ENCODE data around the gene INSIG2.

Gene INSIG2

GRCh38 chr2:118098307-118099030, 10.2 kb downstream of the INSIG2 start:
- no peak for DNase-seq
- TF ChIP-seq POLR2A (IDR thresholded peaks at IDR 0.05; ENCODE audit: low read length): no peak
- TF ChIP-seq GATA1 (IDR thresholded peaks at IDR 0.05; ENCODE audit: low read depth, low read length): no peak

- DNase-seq: no peak
- no peak for TF ChIP-seq POLR2A (IDR thresholded peaks at IDR 0.05; ENCODE audit: low read length)
- no peak for TF ChIP-seq GATA1 (IDR thresholded peaks at IDR 0.05; ENCODE audit: low read depth, low read length)
These were observed 14.3 kb downstream of the INSIG2 start for GRCh38 chr2:118102433-118103082.

- TF ChIP-seq GATA1 (IDR thresholded peaks at IDR 0.05; ENCODE audit: low read depth, low read length) (no peak), POLR2A (IDR thresholded peaks at IDR 0.05; ENCODE audit: low read length) (no peak)
- no peak for DNase-seq
These were observed 16.0 kb downstream of the INSIG2 start for GRCh38 chr2:118103951-118104940.

GRCh38 chr2:118105497-118105896, 17.2 kb downstream of the INSIG2 start:
- TF ChIP-seq GATA1 (IDR thresholded peaks at IDR 0.05; ENCODE audit: low read depth, low read length) (no peak), POLR2A (IDR thresholded peaks at IDR 0.05; ENCODE audit: low read length) (no peak)
- DNase-seq: no peak

- DNase-seq: no peak
- TF ChIP-seq GATA1 (IDR thresholded peaks at IDR 0.05; ENCODE audit: low read depth, low read length): no peak
- TF ChIP-seq POLR2A (IDR thresholded peaks at IDR 0.05; ENCODE audit: low read length): no peak
These were observed 18.7 kb downstream of the INSIG2 start for GRCh38 chr2:118106926-118107325.

- DNase-seq: no peak
- TF ChIP-seq GATA1 (IDR thresholded peaks at IDR 0.05; ENCODE audit: low read depth, low read length) (no peak), POLR2A (IDR thresholded peaks at IDR 0.05; ENCODE audit: low read length) (no peak)
These were observed 22.0 kb downstream of the INSIG2 start for GRCh38 chr2:118110310-118110709.

- no peak for DNase-seq
- TF ChIP-seq GATA1 (IDR thresholded peaks at IDR 0.05; ENCODE audit: low read depth, low read length) (no peak), POLR2A (IDR thresholded peaks at IDR 0.05; ENCODE audit: low read length) (no peak)
These were observed 22.7 kb downstream of the INSIG2 start for GRCh38 chr2:118110991-118111390.

GRCh38 chr2:118112771-118113334, 24.6 kb downstream of the INSIG2 start:
- TF ChIP-seq POLR2A (IDR thresholded peaks at IDR 0.05; ENCODE audit: low read length) (no peak), GATA1 (IDR thresholded peaks at IDR 0.05; ENCODE audit: low read depth, low read length) (no peak)
- DNase-seq: no peak

- no peak for DNase-seq
- TF ChIP-seq GATA1 (IDR thresholded peaks at IDR 0.05; ENCODE audit: low read depth, low read length) (no peak), POLR2A (IDR thresholded peaks at IDR 0.05; ENCODE audit: low read length) (no peak)
These were observed 26.6 kb downstream of the INSIG2 start for GRCh38 chr2:118114863-118115262.

- no peak for TF ChIP-seq POLR2A (IDR thresholded peaks at IDR 0.05; ENCODE audit: low read length)
- no peak for TF ChIP-seq GATA1 (IDR thresholded peaks at IDR 0.05; ENCODE audit: low read depth, low read length)
- no peak for DNase-seq
These were observed 27.5 kb downstream of the INSIG2 start for GRCh38 chr2:118115761-118116160.

GRCh38 chr2:118118479-118118878, 30.2 kb downstream of the INSIG2 start:
- TF ChIP-seq GATA1 (IDR thresholded peaks at IDR 0.05; ENCODE audit: low read depth, low read length): no peak
- TF ChIP-seq POLR2A (IDR thresholded peaks at IDR 0.05; ENCODE audit: low read length): no peak
- DNase-seq: no peak

GRCh38 chr2:118119158-118119727, 31.0 kb downstream of the INSIG2 start:
- TF ChIP-seq GATA1 (IDR thresholded peaks at IDR 0.05; ENCODE audit: low read depth, low read length) (no peak), POLR2A (IDR thresholded peaks at IDR 0.05; ENCODE audit: low read length) (no peak)
- no peak for DNase-seq

GRCh38 chr2:118119761-118120400, 31.6 kb downstream of the INSIG2 start:
- no peak for DNase-seq

More at GRCh38 chr2:118119761-118120400, 31.6 kb downstream of the INSIG2 start:
- no peak for TF ChIP-seq POLR2A (IDR thresholded peaks at IDR 0.05; ENCODE audit: low read length)
- no peak for TF ChIP-seq GATA1 (IDR thresholded peaks at IDR 0.05; ENCODE audit: low read depth, low read length)

All from erythroblast (primary cell).